ENCODE data around the gene DNAJC30.
"Not testable (repeated sequence)": the region's sequence is repeated elsewhere in the genome, so short reads cannot be mapped to it uniquely, and the experiment has no call there.

DNAJC30 gene

DNA sequence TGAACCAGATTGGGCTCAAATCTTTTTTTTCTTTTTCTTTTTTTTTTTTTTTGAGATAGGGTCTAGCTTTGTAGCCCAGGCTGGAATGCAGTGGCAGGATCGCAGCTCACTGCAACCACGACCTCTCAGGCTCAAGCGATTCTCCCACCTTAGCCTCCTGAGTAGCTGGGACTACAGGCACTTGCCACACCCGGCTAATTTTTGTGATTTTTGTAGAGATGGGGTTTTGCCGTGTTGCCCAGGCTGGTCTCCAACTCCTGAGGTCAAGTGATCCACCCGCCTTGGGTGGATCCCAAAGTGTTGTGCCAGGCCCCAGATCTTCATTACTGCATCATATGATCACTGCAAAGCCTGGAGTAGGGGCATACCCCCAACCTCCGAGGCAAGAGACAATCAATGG, 2.8 kb downstream of the DNAJC30 start:
- DNase-seq, result no peak

DNA sequence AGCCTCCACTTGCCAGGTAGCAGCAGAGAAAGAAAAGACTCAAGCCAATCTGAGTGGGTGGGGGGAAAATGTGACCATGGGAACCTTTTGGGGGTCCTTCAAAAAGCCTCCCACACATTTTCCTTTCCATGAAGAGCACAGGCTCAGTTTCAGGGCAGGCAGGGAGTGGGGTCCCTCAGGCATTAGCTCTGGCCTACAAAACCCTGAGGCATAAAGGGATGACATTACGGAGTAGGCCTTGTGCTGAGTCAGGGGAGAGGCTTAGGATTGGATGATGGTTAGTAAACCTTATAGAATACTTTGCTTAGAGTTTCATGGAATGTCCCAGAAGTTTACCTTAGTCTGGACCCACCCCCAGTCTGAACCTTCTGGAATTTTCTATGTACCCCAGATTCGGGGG, 3.5 kb downstream of the DNAJC30 start:
- DNase-seq, result no peak

DNA sequence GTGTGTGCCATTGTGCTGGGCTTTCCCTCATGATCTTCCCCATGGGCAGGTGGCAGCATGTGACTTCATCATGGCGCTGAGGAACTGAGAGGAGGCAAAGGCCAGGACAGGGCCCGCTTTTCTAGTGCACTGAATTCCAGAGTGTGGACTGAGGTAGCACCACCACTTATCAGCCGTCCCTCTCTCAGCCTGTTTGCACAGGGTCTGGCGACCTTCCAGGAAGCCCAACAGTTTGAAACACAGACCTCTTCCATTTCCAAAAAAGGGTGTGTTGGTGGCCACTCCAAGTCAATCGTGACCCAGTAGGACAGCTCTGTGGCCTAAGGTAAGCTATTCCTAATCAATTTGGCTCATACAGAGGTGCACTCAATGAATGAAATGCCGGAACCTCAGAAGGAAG, 4.4 kb downstream of the DNAJC30 start:
- no peak for DNase-seq

DNA sequence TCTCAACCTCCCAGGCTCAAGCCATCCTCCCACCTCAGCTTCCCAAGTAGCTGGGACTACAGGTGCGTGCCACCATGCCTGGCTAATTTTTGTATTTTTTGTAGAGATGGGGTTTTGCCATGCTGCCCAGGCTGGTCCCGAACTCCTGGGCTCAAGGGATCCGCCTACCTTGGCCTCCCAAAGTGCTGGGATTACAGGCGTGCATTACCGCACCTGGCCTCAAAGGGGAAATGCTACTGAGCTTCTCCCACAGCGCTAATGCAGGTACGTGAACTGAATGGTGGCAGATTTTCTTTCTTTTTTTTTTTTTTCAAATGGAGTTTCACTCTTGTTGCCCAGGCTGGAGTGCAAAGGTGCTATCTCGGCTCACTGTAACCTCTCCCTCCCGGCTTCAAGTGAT, 7.2 kb downstream of the DNAJC30 start:
- DNase-seq, result not testable (repeated sequence)

DNA sequence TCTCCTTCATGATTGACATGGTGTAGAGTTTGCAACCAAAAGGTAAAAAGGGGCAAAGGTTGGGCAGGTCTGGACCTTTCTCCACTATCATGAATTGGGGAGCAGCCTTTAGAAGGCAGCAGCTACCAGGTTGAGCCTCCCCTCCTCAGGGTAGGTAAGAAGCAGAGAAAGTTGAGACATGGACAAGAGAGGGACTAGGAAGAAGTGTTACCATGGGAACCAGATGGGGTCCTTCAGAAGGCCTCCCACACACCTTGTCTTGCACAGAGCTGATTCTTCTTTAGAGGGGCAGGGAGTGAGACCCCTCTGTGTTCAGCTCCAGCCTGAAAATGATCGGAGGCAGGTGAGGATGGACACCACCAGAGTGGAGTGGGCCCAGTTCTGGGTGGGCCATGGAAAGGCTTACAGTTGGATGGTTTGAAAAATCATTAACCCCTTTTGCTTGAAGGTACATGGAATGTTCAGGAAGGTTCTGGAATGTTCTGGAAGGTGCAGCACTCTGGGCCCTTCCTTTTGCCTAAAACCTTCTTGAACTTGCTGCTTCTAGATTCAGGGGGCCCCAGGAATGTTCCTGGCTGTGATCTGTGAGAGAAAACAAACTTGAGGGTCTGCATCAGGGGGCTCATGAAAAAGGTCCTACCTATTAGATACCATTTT, 8.7 kb downstream of the DNAJC30 start:
- no peak for DNase-seq

DNA sequence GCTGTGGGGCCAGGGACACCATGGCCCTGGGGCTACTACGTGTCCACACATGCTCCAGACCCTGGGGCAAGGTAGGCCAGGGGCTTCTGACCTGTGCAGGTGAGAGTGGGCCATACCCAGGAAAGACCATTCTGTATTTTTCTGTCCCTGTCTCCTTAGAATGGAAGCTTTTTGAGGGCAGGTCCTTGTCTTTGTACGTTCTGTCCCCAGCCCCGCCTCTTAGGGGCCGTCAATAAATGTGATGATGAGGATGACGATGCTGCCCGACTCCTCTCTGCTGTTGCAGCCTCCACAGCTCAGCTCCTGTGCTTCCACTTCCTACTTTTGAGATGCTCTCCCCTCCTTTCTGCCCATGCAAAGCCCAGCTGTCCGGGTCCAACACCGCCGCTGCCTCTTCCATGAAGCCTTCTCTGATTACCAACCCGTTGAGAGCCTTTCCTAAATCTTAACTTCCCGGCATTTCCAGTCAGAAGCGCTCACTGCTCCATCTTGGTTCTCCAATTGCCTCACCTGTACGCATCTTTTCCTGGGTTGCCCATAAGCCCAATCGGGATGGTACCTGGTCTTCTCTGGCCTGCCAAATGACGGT, 11.3 kb downstream of the DNAJC30 start:
- DNase-seq, result no peak

DNA sequence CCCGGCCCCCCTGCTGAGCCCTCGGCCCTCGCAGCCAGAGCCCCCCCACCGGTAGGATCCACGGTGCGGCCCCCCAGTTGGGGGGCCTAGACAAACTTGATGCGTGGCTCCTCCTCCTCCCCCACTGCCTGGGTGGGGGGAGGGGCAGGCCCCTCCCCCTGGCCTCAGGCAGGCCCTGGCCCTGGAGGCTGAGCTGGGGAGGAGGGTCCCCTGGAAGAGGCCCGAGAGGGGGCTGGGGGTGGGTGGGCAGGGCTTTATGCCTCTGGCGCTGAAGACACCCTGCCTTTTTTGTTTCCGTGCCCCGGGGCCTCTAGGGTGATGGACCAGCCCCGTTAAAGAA, 12.0 kb downstream of the DNAJC30 start:
- DNase-seq, result no peak

DNA sequence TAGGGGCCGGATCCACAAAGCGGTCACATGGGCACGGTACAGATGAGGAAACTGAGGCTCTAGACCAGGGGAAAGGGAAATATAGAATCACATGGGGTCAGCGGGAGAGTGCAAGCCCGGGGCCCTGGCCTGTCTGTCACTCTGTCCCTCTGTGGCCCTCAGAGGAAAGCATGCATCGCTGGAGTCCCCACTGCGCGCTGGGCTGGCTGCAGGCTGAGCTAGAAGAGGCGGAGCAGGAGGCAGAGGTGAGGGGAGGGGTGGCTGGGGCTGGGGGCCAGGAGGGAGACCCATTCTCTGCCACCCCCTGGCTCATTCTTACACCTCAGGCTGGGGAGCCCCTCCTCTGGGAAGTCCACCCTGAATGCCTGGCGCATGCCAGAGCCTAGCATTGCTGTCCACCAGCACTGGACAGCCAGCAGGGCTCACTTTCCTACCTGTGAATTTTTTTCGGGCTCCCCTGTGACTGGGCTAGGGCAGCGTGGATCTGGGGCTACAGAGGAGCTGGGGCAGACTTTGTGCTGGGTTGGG, 13.3 kb downstream of the DNAJC30 start:
- DNase-seq, result no peak

DNA sequence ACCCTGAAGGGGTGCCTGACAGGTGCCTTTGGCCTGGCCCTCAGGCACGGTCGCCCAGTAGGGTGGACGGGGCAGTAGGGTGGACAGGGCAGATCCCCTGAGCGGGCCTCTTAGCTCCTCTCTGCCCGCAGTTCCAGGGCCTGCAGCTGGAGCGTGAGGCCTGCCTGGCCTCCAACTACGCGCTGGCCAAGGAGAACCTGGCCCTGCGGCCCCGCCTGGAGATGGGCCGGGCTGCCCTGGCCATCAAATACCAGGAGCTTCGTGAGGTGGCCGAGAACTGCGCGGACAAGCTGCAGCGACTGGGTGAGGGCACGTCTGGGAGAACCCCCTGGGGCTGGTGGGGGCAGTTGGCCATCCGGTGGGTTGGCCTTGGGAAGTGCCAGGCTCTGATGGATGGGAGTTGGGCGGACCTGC, 14.0 kb downstream of the DNAJC30 start:
- DNase-seq, result no peak

DNA sequence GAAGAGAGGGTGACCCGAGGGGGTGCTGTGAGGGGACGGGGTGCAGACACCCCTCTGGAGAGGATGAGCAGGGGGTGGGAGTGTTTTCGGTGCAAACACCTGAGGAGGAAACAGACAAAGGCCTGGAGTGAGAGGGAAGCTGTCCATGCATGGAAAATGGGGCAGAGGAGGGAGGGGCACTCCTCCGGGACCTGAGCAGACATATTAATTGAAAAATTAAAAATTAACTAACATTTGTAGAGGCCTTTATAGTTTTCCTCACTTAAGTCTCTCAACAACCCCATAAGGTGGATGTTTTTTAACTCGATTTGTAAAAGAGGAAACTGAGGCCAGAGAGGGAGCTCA, 14.4 kb downstream of the DNAJC30 start:
- no peak for DNase-seq

DNA sequence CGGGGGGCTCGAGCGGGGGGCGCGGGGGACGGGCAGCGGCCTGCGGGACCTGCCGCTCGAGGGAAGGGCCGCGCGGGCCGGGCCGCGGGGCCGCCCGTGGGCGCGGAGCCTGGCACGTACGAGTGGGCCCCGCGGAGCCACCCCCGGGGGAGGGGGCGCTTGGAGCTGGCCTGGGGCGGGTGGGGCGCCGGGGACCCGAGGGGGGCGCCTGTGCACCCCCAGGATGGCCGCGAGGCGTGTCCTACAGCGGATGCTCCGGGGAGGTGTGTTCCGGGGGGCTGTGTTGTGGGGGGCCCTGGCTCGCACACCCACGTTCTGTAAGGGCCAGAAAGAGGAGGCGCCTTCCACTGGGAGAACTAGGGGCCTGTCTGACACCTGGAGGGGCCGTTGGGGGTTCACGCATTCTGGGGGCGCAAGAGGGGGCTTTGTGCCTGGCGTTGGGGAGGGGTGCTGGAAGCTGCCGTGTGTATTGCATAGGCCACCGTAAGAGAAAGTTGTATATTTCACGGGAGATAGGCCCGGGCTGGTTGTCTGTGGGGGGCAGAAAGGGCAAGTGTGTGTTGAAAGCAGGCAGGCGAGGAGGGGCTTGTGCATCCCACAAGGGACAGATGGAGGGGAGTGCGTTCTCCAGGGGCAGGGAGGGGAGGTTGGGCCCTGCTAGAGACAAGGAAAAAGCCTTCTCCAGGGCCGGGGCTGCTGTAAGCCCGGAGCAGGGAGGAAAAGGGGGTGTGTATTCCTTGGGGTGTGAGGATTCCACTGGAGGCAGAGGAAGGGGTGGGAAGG, 15.0 kb downstream of the DNAJC30 start:
- peak; percentile 12 for DNase-seq

DNA sequence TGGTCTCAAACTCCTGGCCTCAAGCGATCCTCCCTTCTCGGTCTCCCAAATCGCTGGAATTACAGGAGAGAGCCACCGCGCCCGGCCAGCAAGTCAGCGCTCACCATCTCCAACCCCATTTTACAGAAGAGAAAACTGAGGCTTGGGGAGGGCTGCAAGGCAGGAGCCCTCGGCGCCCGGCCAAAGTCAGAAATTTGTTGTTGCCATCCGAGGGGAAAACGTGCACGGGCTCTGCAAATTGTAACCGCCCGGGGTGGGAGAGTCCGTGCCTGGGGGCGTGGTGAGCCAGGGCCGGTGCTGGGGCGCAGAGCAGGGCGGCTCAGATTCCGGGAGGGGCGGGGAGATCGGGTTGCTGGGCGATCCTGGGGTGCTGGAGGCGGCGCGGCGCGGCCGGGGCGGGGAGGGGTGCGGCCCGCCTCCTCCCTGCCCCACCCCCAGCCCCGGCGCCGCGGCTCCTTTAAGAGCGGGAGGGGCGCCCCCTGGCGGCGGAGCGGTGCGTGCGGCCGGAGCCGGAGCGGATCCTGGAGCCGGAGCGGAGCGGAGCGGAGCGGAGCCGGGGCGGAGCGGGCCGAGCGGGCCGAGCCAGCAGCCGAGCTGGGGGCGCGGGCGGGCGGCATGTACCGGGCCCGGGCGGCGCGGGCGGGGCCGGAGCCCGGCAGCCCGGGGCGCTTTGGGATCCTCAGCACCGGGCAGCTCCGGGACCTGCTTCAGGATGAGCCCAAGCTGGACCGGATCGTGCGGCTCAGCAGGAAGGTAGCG, 15.7 kb downstream of the DNAJC30 start, which contains the start of gene VPS37D:
Gene VPS37D, plus strand, starts transcription at position 488 of the 759 bp plus-strand sequence. Its CDS starts 128 bp downstream, at position 616.
- peak; percentile 89 for DNase-seq

DNA sequence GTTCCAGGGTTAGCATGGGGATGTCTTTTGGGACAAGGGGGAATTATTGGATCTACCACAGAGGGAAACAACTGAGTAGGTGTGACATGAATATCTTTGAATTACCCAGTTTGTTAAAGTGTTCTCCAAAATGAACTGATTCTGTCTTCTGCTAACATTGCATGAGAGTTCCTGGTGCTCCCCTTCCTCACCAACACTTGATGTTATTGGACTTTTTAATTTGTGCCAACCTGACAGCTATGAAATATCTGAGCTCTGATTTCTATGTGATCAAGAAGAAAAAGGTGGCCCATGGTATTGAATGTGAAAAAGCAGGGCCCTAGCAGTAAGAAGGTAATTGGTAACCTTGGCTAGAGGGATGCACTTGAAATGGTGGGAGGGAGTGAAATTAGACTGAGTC, 20.2 kb downstream of the DNAJC30 start:
- no peak for DNase-seq

DNA sequence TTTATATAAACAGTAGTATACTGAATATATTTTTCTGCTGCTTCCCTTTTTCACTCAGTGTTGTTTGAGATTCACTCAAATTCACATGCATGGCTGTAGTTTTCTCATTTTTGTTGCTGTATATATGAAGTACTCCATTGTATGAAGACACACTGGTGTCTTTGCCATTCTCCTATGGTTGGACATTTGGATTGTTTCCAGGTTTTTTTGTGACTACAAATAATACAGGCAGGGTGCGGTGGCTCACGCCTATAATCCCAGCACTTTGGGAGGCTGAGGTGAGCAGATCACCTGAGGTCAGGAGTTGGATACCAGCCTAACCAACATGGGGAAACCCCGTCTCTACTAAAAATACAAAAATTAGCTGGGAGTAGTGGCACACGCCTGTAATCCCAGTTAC, 22.7 kb downstream of the DNAJC30 start:
- not testable (repeated sequence) for DNase-seq

DNA sequence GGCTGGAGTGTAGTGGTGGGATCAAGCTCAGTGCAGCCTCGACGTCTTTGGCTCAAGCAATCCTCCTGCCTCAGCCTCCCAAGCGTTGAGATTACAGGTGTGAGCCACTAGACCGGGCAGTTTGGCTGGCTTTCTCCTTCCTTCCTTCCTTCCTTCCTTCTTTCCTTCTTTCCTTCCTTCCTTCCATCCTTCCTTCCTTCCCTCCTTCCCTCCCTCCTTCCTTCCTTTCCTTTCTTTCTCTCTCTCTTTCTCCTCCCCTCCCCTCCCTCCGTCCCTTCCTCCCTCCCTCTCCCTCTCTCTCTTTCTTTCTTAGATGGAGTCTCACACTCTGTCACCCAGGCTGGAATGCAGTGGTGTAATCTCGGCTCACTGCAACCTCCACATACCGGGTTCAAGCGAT, 23.3 kb downstream of the DNAJC30 start:
- no peak for DNase-seq

DNA sequence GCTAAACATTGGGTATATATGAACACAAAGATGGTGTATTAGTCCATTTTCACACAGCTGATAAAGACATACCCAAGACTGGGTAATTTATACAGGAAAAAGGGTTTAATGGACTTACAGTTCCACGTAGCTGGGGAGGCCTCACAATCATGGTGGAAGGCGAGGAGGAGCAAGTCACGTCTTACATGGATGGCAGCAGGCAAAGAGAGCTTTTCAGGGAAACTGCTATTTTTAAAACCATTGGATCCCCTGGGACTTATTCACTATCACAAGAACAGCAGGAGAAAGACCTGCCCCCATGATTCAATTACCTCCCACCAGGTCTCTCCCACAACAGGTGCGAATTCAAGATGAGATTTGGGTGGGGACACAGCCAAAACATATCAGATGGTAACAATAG, 27.9 kb downstream of the DNAJC30 start:
- DNase-seq, result not testable (repeated sequence)

DNA sequence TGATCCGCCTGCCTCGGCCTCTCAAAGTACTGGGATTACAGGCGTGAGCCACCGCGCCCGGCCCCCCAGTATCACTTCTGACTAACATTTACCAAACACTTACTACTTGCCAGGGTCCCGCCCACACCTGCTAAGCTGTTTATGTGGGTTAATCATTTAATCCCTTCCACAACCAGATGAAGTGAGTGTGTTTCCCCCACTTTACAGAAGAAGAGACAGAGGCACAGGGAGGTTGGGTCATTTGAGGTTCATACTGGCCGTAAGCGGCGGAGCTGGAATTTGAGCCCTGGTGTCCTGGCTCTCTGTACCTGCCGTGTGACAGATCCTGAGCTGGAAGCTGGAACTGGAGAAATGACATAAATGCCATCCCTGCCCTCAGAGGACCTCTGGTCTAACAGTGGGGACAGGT, 30.7 kb downstream of the DNAJC30 start:
- no peak for DNase-seq

DNA sequence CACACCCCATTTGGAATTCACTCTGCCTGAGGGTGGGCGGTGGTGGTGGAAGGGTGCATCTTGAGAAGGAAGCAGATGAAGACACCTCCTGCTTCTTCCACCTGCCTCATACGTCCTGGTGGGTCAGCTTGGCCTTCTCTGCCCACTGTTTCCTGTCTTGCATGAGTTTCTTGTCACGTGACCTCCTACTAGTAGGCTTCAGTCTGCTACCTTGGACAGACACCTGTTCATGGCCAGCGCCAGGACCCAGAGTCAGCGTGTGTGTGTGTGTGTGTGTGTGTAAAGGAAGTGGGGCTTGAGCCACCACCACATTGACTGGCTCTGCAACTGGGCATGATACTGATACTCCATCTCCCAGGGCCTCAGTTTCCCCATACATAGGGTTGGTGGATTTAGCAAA, 32.7 kb downstream of the DNAJC30 start:
- no peak for DNase-seq

DNA sequence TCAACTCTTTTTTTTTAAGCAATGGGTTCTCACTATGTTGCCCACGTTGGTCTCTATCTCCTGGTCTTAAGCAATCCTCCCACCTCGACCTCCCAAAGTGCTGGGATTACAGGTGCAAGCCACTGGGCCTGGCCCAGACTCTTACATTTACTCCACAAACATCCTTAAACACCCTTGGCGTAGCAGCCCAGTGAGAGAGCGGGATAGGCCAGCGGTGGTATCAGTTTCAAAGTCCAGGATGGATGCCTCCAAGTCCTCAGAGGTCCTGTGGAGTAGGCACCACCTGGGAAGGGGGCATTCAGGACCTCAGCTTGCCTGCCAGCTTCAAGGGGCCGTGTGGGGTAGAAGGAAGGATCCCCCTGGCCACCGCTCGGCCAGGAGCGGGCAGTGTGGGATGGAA, 33.7 kb downstream of the DNAJC30 start:
- DNase-seq, result no peak

DNA sequence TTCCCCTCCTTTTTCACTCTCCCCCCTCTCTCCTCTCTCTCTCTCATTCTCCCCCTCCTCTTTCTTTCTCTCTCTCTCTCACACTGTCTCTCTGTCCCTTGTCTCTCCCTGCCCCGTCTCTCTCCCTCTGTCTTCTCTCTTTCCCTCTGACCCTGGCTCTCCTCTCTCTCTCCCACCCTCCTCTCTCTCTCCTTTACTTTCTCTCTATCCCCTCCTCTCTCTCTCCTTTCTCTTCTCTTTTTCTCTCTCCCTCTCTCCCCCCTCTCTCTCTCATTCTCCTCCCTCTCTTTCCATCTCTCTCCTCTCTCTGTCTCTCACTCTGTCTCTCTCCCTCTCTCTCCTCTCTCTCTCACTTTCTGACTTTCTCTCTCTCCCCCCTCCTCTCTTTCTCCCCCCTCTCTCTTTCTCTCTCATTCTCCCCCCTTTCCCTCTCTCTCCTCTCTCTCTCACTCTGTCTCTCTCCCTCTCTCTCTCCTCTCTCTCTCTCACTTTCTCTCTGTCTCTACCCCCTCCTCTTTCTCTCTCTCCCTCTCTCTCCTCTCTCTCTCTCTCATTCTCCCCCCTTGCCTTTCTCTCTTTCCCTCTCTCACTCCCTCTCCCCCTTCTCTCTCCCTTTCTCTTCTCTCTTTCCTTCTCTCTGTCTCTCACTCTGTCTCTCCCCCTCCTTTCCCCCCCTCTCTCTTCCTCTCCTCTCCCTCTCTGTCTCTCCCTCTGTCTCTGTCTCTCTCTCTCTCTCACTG, 34.5 kb downstream of the DNAJC30 start:
- DNase-seq, result no peak

DNA sequence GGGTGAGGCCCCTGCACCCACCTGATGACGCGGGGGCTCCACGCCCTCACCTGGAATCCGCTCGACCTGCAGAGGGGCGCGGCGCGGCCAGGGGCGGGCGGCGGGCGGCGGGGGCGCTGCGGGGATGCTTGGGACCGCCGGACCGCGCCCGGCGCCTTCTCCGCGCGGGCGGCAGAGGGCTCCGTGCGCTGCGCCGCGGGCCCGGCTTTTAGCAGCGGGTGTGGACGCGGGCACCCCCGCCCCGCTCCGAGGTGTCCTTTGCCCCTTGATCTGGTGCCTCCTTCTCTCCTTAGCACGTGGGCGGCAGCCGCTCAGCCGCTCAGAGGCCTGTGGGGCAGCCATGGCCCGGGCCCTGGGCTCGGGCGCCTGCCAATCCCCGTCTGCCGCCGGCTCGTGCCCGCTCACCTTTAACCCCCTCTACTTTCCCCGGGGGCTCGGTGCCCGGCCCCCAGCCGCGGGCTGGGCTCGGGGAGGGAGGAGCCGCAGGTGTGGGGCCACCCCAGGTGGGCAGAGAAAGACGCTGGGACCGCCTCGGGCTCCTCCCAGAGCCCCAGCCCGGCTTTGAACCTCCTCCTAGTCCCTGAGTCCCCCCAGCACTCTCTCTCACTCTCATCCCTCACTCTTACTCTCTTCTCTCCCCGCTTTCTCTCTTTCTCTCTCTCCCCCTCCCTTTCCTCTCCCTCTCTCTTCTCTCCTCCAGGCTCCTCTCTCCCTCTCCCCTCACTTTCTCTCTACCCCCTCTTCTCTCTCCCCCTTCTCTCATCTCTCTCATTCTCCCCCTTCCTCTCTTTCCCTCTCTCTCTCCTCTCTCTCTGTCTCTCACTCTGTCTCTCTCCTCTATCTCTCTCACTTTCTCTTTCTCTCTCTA, 35.3 kb downstream of the DNAJC30 start:
- no peak for DNase-seq

Data from EL (cell line).